ENCODE data around the gene CDC25B.

The CDC25B gene

DNA sequence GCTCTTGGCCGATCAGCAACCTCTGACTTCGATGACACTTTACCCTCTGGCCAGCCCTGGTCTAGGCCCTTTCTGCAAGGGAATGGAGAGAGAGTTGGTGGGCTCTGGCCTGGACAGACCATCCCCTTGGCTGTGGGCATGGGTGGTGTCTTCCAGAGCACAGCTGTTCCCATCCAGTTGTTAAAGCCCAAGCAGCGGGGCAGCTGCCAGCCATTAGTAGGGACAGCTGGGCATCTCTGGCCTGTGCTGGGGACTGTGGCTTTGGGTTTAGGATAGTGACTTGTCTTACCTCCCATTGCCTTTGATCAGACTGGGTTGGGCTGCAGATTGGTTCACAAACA, 2.8 kb downstream of the CDC25B start:
- Histone ChIP-seq H3K9me3 (ENCODE audit: control extremely low read depth in 1 of 5, control insufficient read depth in 4 of 5, insufficient read depth in 2 of 5, low read depth in 1 of 5, low read length in 4 of 5) (no peaks in the 10 kb centered on the region), H3K4me1 (ENCODE audit: control extremely low read depth in 1 of 4, control insufficient read depth in 4 of 4, insufficient read depth in 4 of 4, low read length in 3 of 4) (peaks cover 0 to 30% (median 23%) of the 10 kb centered on the region in 4 experiments), H3K4me3 (ENCODE audit: control insufficient read depth in 1 of 7, extremely low read depth in 1 of 7, insufficient read depth in 4 of 7, low read depth in 2 of 7, low read length in 6 of 7) (no peak overlapping the region), H3K27me3 (replicated peaks in 2 of 5; ENCODE audit: control insufficient read depth in 4 of 5, insufficient read depth in 5 of 5, low read length in 4 of 5) (no peaks in the 10 kb centered on the region), H3K36me3 (ENCODE audit: control insufficient read depth in 4 of 4, insufficient read depth in 4 of 4, low read length in 3 of 4) (peaks cover 0 to 61% (median 24%) of the 10 kb centered on the region in 4 experiments), H3K27ac (ENCODE audit: insufficient read depth in 1 of 2, low read depth in 1 of 2, low read length in 2 of 2, poor library complexity in 1 of 2, severe bottlenecking in 2 of 2) (no peak overlapping the region)
- 100% methylated on average over 2 of the region's 3 CpGs for WGBS (ENCODE audit: insufficient coverage)
- no peak for DNase-seq
- POLR2A ChIA-PET: no interaction called here
- CTCF ChIA-PET: interaction anchor here (1.4 kb wide), 1 partner anchor 15 kb away, joined by 5 read pairs; no protein-coding TSS in a partner anchor

GRCh38 chr20:3800256-3800877, 4.3 kb downstream of the CDC25B start:
- H3K27me3 ChIP-seq (replicated peaks in 2 of 5; ENCODE audit: control insufficient read depth in 4 of 5, insufficient read depth in 5 of 5, low read length in 4 of 5): no peaks in the 10 kb centered on the region
- ChIA-PET POLR2A (interaction anchor here (0.5 kb wide), 1 partner anchor 924 kb away, joined by 3 read pairs; no protein-coding TSS in a partner anchor), CTCF (interaction anchor here (1.2 to 1.8 kb wide), 4 partner anchors 13 to 24 kb away, joined by 3 to 7 read pairs (median 5); no protein-coding TSS in a partner anchor)
- peaks cover 0 to 29% (median 20%) of the 10 kb centered on the region in 4 experiments for H3K4me1 ChIP-seq (ENCODE audit: control extremely low read depth in 1 of 4, control insufficient read depth in 4 of 4, insufficient read depth in 4 of 4, low read length in 3 of 4)
- H3K9me3 ChIP-seq (ENCODE audit: control extremely low read depth in 1 of 5, control insufficient read depth in 4 of 5, insufficient read depth in 2 of 5, low read depth in 1 of 5, low read length in 4 of 5): no peaks in the 10 kb centered on the region
- H3K27ac ChIP-seq (ENCODE audit: insufficient read depth in 1 of 2, low read depth in 1 of 2, low read length in 2 of 2, poor library complexity in 1 of 2, severe bottlenecking in 2 of 2): no peak overlapping the region
- H3K4me3 ChIP-seq (ENCODE audit: control insufficient read depth in 1 of 7, extremely low read depth in 1 of 7, insufficient read depth in 4 of 7, low read depth in 2 of 7, low read length in 6 of 7): no peak overlapping the region
- peaks cover 0 to 76% (median 35%) of the 10 kb centered on the region in 4 experiments for H3K36me3 ChIP-seq (ENCODE audit: control insufficient read depth in 4 of 4, insufficient read depth in 4 of 4, low read length in 3 of 4)
- no peak for DNase-seq
- 94% methylated on average over 16 of the region's 18 CpGs for WGBS (ENCODE audit: insufficient coverage)

- Histone ChIP-seq H3K27me3 (replicated peaks in 2 of 5; ENCODE audit: control insufficient read depth in 4 of 5, insufficient read depth in 5 of 5, low read length in 4 of 5) (no peaks in the 10 kb centered on the region), H3K9me3 (ENCODE audit: control extremely low read depth in 1 of 5, control insufficient read depth in 4 of 5, insufficient read depth in 2 of 5, low read depth in 1 of 5, low read length in 4 of 5) (no peaks in the 10 kb centered on the region), H3K4me1 (ENCODE audit: control extremely low read depth in 1 of 4, control insufficient read depth in 4 of 4, insufficient read depth in 4 of 4, low read length in 3 of 4) (peaks cover 0 to 27% (median 18%) of the 10 kb centered on the region in 4 experiments), H3K27ac (ENCODE audit: insufficient read depth in 1 of 2, low read depth in 1 of 2, low read length in 2 of 2, poor library complexity in 1 of 2, severe bottlenecking in 2 of 2) (no peak overlapping the region), H3K36me3 (ENCODE audit: control insufficient read depth in 4 of 4, insufficient read depth in 4 of 4, low read length in 3 of 4) (peaks cover 0 to 81% (median 35%) of the 10 kb centered on the region in 4 experiments), H3K4me3 (ENCODE audit: control insufficient read depth in 1 of 7, extremely low read depth in 1 of 7, insufficient read depth in 4 of 7, low read depth in 2 of 7, low read length in 6 of 7) (no peak overlapping the region)
- POLR2A ChIA-PET: no interaction called here
- 96% methylated on average over 8 of the region's 8 CpGs for WGBS (ENCODE audit: insufficient coverage)
- no peak for DNase-seq
- CTCF ChIA-PET: interaction anchor here (1.2 to 1.8 kb wide), 5 partner anchors 14 to 54 kb away, joined by 3 to 7 read pairs (median 4); no protein-coding TSS in a partner anchor
These were observed 4.8 kb downstream of the CDC25B start for GRCh38 chr20:3800878-3801260.

- DNase-seq: no peak
- Histone ChIP-seq H3K27me3 (replicated peaks in 2 of 5; ENCODE audit: control insufficient read depth in 4 of 5, insufficient read depth in 5 of 5, low read length in 4 of 5) (no peaks in the 10 kb centered on the region), H3K9me3 (ENCODE audit: control extremely low read depth in 1 of 5, control insufficient read depth in 4 of 5, insufficient read depth in 2 of 5, low read depth in 1 of 5, low read length in 4 of 5) (no peaks in the 10 kb centered on the region), H3K27ac (ENCODE audit: insufficient read depth in 1 of 2, low read depth in 1 of 2, low read length in 2 of 2, poor library complexity in 1 of 2, severe bottlenecking in 2 of 2) (no peak overlapping the region), H3K36me3 (ENCODE audit: control insufficient read depth in 4 of 4, insufficient read depth in 4 of 4, low read length in 3 of 4) (peaks cover 0 to 85% (median 35%) of the 10 kb centered on the region in 4 experiments), H3K4me3 (ENCODE audit: control insufficient read depth in 1 of 7, extremely low read depth in 1 of 7, insufficient read depth in 4 of 7, low read depth in 2 of 7, low read length in 6 of 7) (no peak overlapping the region), H3K4me1 (ENCODE audit: control extremely low read depth in 1 of 4, control insufficient read depth in 4 of 4, insufficient read depth in 4 of 4, low read length in 3 of 4) (peaks cover 0 to 30% (median 19%) of the 10 kb centered on the region in 4 experiments)
- ChIA-PET POLR2A (no interaction called here), CTCF (interaction anchor here (1.2 to 1.8 kb wide), 4 partner anchors 14 to 54 kb away, joined by 4 to 7 read pairs (median 5); no protein-coding TSS in a partner anchor)
- no CpG with 5 or more reads among the region's 4 CpGs for WGBS (ENCODE audit: insufficient coverage)
These were observed 5.2 kb downstream of the CDC25B start for GRCh38 chr20:3801299-3801698.

DNA sequence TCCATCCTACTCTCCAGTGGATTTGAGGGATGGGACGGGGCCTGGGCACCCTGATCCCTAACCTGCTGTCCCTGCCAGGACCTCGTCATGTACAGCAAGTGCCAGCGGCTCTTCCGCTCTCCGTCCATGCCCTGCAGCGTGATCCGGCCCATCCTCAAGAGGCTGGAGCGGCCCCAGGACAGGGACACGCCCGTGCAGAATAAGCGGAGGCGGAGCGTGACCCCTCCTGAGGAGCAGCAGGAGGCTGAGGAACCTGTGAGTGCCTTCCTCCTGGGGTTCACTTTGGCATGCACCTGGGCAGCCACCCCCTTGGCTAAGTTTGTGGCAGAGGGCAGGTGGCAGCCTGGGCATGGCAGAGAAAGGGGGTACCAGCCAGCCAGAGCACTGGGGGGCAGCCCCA, 5.7 kb downstream of the CDC25B start:
- no peaks in the 10 kb centered on the region for H3K27me3 ChIP-seq (replicated peaks in 2 of 5; ENCODE audit: control insufficient read depth in 4 of 5, insufficient read depth in 5 of 5, low read length in 4 of 5)
- H3K27ac ChIP-seq (ENCODE audit: insufficient read depth in 1 of 2, low read depth in 1 of 2, low read length in 2 of 2, poor library complexity in 1 of 2, severe bottlenecking in 2 of 2): no peak overlapping the region
- H3K36me3 ChIP-seq (ENCODE audit: control insufficient read depth in 4 of 4, insufficient read depth in 4 of 4, low read length in 3 of 4): peaks cover 0 to 85% (median 35%) of the 10 kb centered on the region in 4 experiments
- H3K9me3 ChIP-seq (ENCODE audit: control extremely low read depth in 1 of 5, control insufficient read depth in 4 of 5, insufficient read depth in 2 of 5, low read depth in 1 of 5, low read length in 4 of 5): no peaks in the 10 kb centered on the region
- ChIA-PET CTCF (interaction anchor here (1.4 to 1.7 kb wide), 2 partner anchors 16 to 53 kb away, joined by 4 to 7 read pairs; no protein-coding TSS in a partner anchor), POLR2A (no interaction called here)
- no peak for DNase-seq
- 98% methylated on average over 12 of the region's 13 CpGs for WGBS (ENCODE audit: insufficient coverage)
- H3K4me3 ChIP-seq (ENCODE audit: control insufficient read depth in 1 of 7, extremely low read depth in 1 of 7, insufficient read depth in 4 of 7, low read depth in 2 of 7, low read length in 6 of 7): no peak overlapping the region
- H3K4me1 ChIP-seq (ENCODE audit: control extremely low read depth in 1 of 4, control insufficient read depth in 4 of 4, insufficient read depth in 4 of 4, low read length in 3 of 4): peaks cover 0 to 26% (median 15%) of the 10 kb centered on the region in 4 experiments

- WGBS (ENCODE audit: insufficient coverage): 91% methylated on average over 7 of the region's 11 CpGs
- Histone ChIP-seq H3K9me3 (ENCODE audit: control extremely low read depth in 1 of 5, control insufficient read depth in 4 of 5, insufficient read depth in 2 of 5, low read depth in 1 of 5, low read length in 4 of 5) (no peaks in the 10 kb centered on the region), H3K36me3 (ENCODE audit: control insufficient read depth in 4 of 4, insufficient read depth in 4 of 4, low read length in 3 of 4) (peaks cover 0 to 81% (median 35%) of the 10 kb centered on the region in 4 experiments), H3K27me3 (replicated peaks in 2 of 5; ENCODE audit: control insufficient read depth in 4 of 5, insufficient read depth in 5 of 5, low read length in 4 of 5) (no peaks in the 10 kb centered on the region), H3K4me3 (ENCODE audit: control insufficient read depth in 1 of 7, extremely low read depth in 1 of 7, insufficient read depth in 4 of 7, low read depth in 2 of 7, low read length in 6 of 7) (no peak overlapping the region), H3K27ac (ENCODE audit: insufficient read depth in 1 of 2, low read depth in 1 of 2, low read length in 2 of 2, poor library complexity in 1 of 2, severe bottlenecking in 2 of 2) (no peak overlapping the region), H3K4me1 (ENCODE audit: control extremely low read depth in 1 of 4, control insufficient read depth in 4 of 4, insufficient read depth in 4 of 4, low read length in 3 of 4) (peaks cover 0 to 26% (median 17%) of the 10 kb centered on the region in 4 experiments)
- CTCF ChIA-PET: no interaction called here
- POLR2A ChIA-PET: no interaction called here
- DNase-seq: no peak
These were observed 6.6 kb downstream of the CDC25B start for GRCh38 chr20:3802524-3803239.

- Histone ChIP-seq H3K4me3 (ENCODE audit: control insufficient read depth in 1 of 7, extremely low read depth in 1 of 7, insufficient read depth in 4 of 7, low read depth in 2 of 7, low read length in 6 of 7) (no peak overlapping the region), H3K27me3 (replicated peaks in 2 of 5; ENCODE audit: control insufficient read depth in 4 of 5, insufficient read depth in 5 of 5, low read length in 4 of 5) (no peaks in the 10 kb centered on the region), H3K9me3 (ENCODE audit: control extremely low read depth in 1 of 5, control insufficient read depth in 4 of 5, insufficient read depth in 2 of 5, low read depth in 1 of 5, low read length in 4 of 5) (no peaks in the 10 kb centered on the region), H3K36me3 (ENCODE audit: control insufficient read depth in 4 of 4, insufficient read depth in 4 of 4, low read length in 3 of 4) (peaks cover 0 to 78% (median 35%) of the 10 kb centered on the region in 4 experiments), H3K27ac (ENCODE audit: insufficient read depth in 1 of 2, low read depth in 1 of 2, low read length in 2 of 2, poor library complexity in 1 of 2, severe bottlenecking in 2 of 2) (no peak overlapping the region), H3K4me1 (ENCODE audit: control extremely low read depth in 1 of 4, control insufficient read depth in 4 of 4, insufficient read depth in 4 of 4, low read length in 3 of 4) (peaks cover 0 to 28% (median 22%) of the 10 kb centered on the region in 4 experiments)
- DNase-seq: no peak
- CTCF ChIA-PET: no interaction called here
- POLR2A ChIA-PET: no interaction called here
- WGBS (ENCODE audit: insufficient coverage): 97% methylated on average over 14 of the region's 14 CpGs
These were observed 7.2 kb downstream of the CDC25B start for GRCh38 chr20:3803289-3803688.
